GM12891 (cell line): ENCODE measurements around the gene SORCS1.

Experiments
- POLR2A ChIP-seq: IDR thresholded peaks from 2 replicates; pipeline ENCODE4 v1.6.1; 2011; ENCODE audit warnings: low read depth, low read length, control low read depth
- POLR2AphosphoS5 ChIP-seq: IDR thresholded peaks from 2 replicates; pipeline ENCODE4 v1.6.1; 2011; ENCODE audit warnings: low read depth, low read length, control low read depth
- POU2F2 ChIP-seq: IDR thresholded peaks from 2 replicates; pipeline ENCODE4 v1.6.1; 2011; ENCODE audit warnings: low read depth, mild to moderate bottlenecking, control low read depth, low read length, moderate library complexity
- SPI1 ChIP-seq: IDR thresholded peaks from 2 replicates; pipeline ENCODE4 v1.6.1; 2011; ENCODE audit warnings: low read depth, low read length, control low read depth
- TAF1 ChIP-seq: IDR thresholded peaks from 2 replicates; pipeline ENCODE4 v1.6.1; 2011; ENCODE audit warnings: low read depth, low read length, control low read depth

DNA sequence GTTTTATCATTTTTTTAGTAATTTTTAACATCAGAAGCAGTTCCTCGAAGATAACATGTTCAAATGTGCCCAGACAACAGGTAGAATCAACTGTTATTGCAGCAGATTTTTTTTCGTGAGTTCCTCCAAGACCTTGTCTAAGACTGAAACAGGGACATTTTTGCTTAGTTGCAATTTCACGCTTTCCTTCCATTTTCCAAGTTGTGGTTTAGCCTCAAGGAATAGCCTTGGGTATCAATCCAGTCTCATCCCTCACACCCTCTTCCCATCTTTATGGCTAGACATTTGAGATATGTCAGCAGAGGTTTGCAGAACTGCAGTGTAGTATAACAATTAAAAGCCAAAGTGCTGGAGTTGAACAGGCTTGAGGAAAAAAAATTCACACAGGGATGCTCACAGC lies 152.5 kb downstream of the SORCS1 start:
- no peak for TF ChIP-seq POLR2A
- no peak for TF ChIP-seq POU2F2
- TF ChIP-seq TAF1 = no peak
- no peak for TF ChIP-seq POLR2AphosphoS5
- TF ChIP-seq SPI1 = no peak
